RWPE2 (cell line): Measurements from ENCODE around the gene THRB.

ENCODE experiments used
- ATAC-seq: fragments of 200-7000 bp; cut with Tn5 transposase; 3 replicates; pipeline ENCODE4 v1.9.1; 2021; ENCODE audit warnings: low read depth
- DNase-seq: peaks from one replicate; pipeline ENCODE4 v3.0.0-alpha.2; 2020; ENCODE audit warnings: low spot score
- H3K27ac ChIP-seq: fragments of 450-650 bp; 2 replicates; pipeline ENCODE4 v1.5.1; 2017; ENCODE audit warnings: mild to moderate bottlenecking; ENCODE audit not compliant: poor library complexity, severe bottlenecking
- H3K27me3 ChIP-seq: fragments of 250-450 bp; sonication (Bioruptor Pico); 2 replicates; pipeline ENCODE4 v1.5.1; 2021; ENCODE audit warnings: mild to moderate bottlenecking, moderate library complexity; ENCODE audit not compliant: insufficient read depth, poor library complexity, severe bottlenecking
- H3K36me3 ChIP-seq: fragments of 250-450 bp; sonication (Bioruptor Pico); 2 replicates; pipeline ENCODE4 v1.5.1; 2020; ENCODE audit warnings: low read depth, mild to moderate bottlenecking, moderate library complexity
- H3K4me1 ChIP-seq: fragments of 250-450 bp; sonication (Bioruptor Pico); 2 replicates; pipeline ENCODE4 v1.5.1; 2021; ENCODE audit warnings: mild to moderate bottlenecking, moderate library complexity; ENCODE audit not compliant: insufficient read depth, poor library complexity, severe bottlenecking
- H3K4me3 ChIP-seq: fragments of 250-450 bp; sonication (Bioruptor Pico); 2 replicates; pipeline ENCODE4 v1.5.1; 2021; ENCODE audit warnings: mild to moderate bottlenecking, moderate library complexity; ENCODE audit not compliant: severe bottlenecking
- H3K9me3 ChIP-seq: fragments of 250-450 bp; sonication (Bioruptor Pico); 2 replicates; pipeline ENCODE4 v1.5.1; 2021; ENCODE audit warnings: mild to moderate bottlenecking, moderate library complexity; ENCODE audit not compliant: severe bottlenecking
- TF ChIP-seq, protein P1 (sequence below): fragments of 450-650 bp; IDR thresholded peaks from one replicate; pipeline ENCODE4 v1.5.1; 2017; ENCODE audit warnings: mild to moderate bottlenecking, moderate library complexity; ENCODE audit not compliant: poor library complexity, severe bottlenecking

The THRB gene

DNA sequence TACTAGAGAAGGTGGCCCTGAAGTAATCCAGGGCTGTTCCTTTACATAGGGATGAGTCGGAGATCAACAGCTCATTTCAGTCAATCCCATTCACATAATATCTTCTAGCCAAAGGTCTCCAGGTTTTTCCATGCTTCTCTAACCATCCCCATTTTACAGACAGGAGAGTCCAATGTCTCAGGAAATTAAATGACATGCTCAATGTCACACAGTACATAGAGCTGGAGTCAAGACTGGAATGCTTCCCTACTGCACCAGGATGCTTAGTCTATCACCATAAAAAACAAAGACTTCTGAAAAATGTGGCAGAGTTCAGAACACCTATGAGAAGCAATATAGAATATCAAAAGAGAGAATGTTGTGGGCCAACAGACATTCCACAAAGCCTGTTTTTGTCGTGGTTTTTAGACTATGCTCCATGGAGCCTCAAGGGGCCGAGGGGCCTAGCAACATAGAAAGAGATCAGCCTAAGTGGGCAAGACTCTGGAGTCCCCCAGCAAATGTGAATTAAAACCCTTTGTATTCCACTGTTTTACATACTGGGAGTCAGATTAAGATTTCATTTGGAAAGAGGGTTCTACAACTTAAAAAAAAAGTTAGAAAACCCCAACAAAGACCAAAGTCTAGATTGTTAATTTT, 122.0 kb downstream of the THRB start:
- ATAC-seq = no peak
- Histone ChIP-seq H3K36me3 (no peaks in the 10 kb centered on the region), H3K9me3 (no peaks in the 10 kb centered on the region), H3K4me1 (no peaks in the 10 kb centered on the region), H3K4me3 (no peak overlapping the region), H3K27ac (no peak overlapping the region), H3K27me3 (no peaks in the 10 kb centered on the region)
- TF ChIP-seq, protein P1, sequence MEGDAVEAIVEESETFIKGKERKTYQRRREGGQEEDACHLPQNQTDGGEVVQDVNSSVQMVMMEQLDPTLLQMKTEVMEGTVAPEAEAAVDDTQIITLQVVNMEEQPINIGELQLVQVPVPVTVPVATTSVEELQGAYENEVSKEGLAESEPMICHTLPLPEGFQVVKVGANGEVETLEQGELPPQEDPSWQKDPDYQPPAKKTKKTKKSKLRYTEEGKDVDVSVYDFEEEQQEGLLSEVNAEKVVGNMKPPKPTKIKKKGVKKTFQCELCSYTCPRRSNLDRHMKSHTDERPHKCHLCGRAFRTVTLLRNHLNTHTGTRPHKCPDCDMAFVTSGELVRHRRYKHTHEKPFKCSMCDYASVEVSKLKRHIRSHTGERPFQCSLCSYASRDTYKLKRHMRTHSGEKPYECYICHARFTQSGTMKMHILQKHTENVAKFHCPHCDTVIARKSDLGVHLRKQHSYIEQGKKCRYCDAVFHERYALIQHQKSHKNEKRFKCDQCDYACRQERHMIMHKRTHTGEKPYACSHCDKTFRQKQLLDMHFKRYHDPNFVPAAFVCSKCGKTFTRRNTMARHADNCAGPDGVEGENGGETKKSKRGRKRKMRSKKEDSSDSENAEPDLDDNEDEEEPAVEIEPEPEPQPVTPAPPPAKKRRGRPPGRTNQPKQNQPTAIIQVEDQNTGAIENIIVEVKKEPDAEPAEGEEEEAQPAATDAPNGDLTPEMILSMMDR = no peak
- DNase-seq = no peak

DNA sequence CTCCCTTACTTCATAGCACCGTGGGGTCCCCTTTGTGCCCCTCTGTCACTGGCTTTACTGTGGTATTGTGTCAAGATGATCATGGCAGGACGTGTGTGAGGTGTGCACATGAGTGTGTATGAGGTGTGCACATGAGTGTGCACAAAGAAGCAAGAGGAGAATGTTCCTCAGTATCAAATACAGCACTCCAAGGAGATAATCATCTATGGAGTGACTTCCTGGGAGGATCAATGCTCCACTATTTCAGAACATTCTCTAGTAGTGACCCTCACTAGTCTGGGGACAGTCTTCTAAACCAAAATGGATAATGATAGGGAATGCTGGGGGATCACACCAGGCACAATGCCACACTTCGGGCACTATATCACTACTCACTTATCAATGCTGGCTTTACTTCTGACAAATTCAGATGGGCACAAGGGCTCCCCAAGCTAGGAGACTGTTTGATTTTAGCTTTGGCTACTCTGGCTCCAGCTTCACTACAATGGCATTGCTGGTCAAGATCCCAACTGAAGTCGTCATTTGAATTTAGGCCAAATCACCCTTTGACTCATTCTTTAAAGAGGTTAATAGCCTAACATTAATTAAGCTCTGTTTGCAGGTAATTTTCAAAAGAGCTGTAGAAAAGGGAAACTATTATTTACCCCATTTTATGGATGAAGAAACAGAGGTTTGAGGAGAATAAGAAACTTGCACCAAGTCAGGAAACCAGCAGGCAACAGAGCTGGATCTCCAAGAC, 124.1 kb downstream of the THRB start:
- TF ChIP-seq, protein P1 = no peak
- Histone ChIP-seq H3K4me3 (no peak overlapping the region), H3K36me3 (no peaks in the 10 kb centered on the region), H3K9me3 (no peaks in the 10 kb centered on the region), H3K27me3 (no peaks in the 10 kb centered on the region), H3K4me1 (peaks cover 4% of the 10 kb centered on the region), H3K27ac (no peak overlapping the region)
- ATAC-seq (no peak), DNase-seq (no peak)

DNA sequence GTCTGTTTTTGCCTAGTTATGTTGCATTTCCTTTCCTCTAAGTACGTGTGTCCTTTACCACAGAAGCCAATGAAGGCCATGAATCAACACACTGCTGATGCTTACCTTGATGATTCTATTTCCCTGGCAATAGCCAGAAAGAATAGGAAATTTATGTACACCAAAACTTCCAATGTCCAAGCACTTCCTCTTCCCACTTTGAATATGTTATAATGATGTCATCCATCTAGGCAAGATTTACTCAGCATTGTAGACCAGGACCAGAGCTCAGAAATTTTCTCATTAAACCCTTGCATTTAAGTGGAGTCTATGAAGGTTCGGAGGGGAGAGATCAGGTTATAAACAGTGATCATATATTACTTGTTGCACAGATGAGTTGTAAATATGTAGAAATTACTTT, 126.0 kb downstream of the THRB start:
- ATAC-seq = no peak
- Histone ChIP-seq H3K27ac (no peak overlapping the region), H3K27me3 (no peaks in the 10 kb centered on the region), H3K9me3 (no peaks in the 10 kb centered on the region), H3K36me3 (no peaks in the 10 kb centered on the region), H3K4me1 (peaks cover 16% of the 10 kb centered on the region), H3K4me3 (no peak overlapping the region)
- DNase-seq = no peak
- TF ChIP-seq, protein P1 = no peak

DNA sequence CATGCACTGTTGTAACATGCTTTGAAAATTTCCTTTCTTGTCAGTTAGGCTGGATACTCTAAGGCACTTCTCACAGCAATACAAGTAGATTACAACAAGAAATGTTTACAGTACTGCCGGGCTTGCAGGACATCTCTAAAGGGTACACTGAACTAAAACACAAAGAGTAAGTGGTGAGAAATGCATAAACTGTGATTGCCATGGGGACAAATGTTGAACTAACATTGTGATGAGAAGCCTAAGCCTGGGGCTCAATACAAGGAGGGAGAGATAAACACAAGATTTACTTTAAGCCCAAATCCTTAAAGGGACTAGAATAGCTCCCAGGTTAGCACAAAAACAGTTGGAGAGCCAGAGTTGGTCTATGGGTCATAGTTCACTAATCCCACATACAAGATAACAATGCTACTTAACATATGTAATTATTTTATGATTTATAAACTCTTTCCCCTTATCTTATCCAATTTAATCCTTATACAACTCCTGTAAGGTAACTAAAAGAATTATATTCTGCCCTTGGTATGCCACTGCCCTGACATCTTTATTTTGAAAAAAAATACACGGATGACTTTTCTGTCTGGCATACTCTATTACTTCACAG, 126.9 kb downstream of the THRB start:
- DNase-seq (no peak), ATAC-seq (no peak)
- H3K4me1 ChIP-seq = peaks cover 24% of the 10 kb centered on the region
- no peaks in the 10 kb centered on the region for H3K36me3 ChIP-seq
- no peak overlapping the region for H3K27ac ChIP-seq
- H3K27me3 ChIP-seq = no peaks in the 10 kb centered on the region
- TF ChIP-seq, protein P1 = no peak
- H3K4me3 ChIP-seq = no peak overlapping the region
- no peaks in the 10 kb centered on the region for H3K9me3 ChIP-seq
